GM12892 (cell line): ENCODE measurements around the gene GAL3ST2.

ENCODE experiments used
- DNase-seq: peaks from one replicate; pipeline ENCODE4 v3.0.0; 2011; ENCODE audit not compliant: insufficient read length
- FAIRE-seq: peaks from 2 replicates; lab custom pipeline; 2011; peaks lifted over from hg19 to GRCh38; lab: Jason Lieb, UNC
- POLR2A ChIP-seq: IDR thresholded peaks from 2 replicates; pipeline ENCODE4 v1.6.1; 2011; ENCODE audit warnings: low read depth, low read length, control low read depth
- POLR2AphosphoS5 ChIP-seq: IDR thresholded peaks from 2 replicates; pipeline ENCODE4 v1.6.1; 2011; ENCODE audit warnings: low read depth, low read length, control low read depth
- TAF1 ChIP-seq: IDR thresholded peaks from 2 replicates; pipeline ENCODE4 v1.6.1; 2011; ENCODE audit warnings: low read depth, mild to moderate bottlenecking, control low read depth, low read length, borderline replicate concordance

GAL3ST2 gene

GRCh38 chr2:241852981-241853631 lies 76.5 kb downstream of the GAL3ST2 start:
- TF ChIP-seq POLR2A (no peak), TAF1 (no peak), POLR2AphosphoS5 (no peak)
- FAIRE-seq (no peak), DNase-seq (no peak)
